ENCODE results near the gene KY.

The KY gene

DNA sequence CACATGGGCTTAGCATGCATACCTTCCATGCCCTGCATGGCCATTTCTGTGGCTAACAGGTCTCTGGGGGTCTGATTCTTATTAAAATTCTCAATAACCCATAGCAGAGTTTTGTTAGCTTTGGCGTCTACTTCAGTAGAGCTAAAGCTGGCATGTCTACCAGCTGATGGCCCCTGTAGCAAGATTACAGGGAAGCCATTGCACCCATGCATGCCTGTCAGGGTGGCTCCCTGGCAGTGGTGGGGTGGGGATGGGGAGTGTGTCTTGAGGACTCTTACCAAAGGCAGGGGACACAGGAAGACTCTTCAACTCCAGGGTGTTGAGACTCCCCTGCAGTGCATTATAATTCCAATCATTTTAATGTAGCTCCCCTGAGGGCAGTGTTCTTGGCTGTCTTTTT lies 4.7 kb downstream of the KY start:
- DNase-seq, result no peak

DNA sequence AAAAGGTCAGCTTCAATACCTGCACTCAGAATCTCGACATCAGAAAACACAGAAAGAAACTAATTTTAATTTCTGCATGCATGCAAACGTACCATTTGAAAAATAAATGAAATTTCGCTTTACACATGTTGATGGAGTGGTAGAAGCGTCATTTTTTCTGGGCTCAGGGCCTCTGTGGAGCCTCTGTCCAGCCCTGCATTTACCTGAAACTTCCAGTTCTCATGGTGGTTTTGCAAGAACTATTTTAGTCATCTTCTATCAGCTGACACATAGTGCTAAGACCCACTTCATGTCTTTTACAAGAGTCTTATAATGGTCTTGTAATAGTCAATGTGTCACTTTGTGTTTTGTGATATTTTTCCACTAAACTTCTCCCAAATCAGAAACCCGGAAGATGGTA lies 5.3 kb downstream of the KY start:
- no peak for DNase-seq

DNA sequence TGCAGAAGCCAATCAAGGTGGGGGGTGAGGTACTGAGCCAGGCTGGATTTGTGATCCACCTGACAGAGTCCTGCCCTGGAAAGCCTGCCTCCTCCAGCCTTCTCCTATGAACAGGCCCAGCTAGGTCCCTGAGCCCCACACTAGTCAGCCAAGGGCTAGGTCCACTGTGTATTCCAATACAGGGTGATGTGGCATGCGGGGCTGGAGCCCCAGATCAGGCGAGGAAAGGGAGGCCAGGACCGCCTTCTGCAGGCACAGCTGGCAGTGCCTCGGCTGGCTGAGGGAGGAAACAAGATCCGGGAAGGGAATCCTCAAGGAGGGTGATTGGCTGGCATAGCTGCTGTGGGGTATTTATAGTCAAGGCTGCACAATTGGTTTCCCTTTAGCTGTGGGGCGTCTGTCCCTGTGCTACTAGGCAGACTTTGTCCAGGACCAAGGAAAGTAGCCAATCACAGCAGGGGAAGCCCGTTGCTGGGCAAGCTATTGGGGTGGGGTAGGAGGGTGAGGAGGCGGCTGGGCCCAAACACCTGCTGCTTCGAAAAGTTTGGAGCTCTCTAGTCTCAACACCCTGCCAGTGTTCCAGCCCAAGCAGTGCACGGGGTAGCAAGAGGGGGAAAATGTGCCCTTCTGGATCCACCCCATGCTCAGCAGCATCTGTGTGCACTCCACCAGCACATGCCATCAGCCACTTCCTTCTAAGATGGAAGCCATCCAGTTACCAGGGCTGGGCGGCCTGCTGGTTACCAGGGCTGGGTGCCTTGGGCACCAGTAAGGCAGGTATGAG lies 5.9 kb downstream of the KY start:
- peak in 12 of 56 donors; percentile 6 to 36 (median 19) for DNase-seq

GRCh38 chr3:134643150-134643675 lies 7.6 kb downstream of the KY start:
- no peak for DNase-seq

DNA sequence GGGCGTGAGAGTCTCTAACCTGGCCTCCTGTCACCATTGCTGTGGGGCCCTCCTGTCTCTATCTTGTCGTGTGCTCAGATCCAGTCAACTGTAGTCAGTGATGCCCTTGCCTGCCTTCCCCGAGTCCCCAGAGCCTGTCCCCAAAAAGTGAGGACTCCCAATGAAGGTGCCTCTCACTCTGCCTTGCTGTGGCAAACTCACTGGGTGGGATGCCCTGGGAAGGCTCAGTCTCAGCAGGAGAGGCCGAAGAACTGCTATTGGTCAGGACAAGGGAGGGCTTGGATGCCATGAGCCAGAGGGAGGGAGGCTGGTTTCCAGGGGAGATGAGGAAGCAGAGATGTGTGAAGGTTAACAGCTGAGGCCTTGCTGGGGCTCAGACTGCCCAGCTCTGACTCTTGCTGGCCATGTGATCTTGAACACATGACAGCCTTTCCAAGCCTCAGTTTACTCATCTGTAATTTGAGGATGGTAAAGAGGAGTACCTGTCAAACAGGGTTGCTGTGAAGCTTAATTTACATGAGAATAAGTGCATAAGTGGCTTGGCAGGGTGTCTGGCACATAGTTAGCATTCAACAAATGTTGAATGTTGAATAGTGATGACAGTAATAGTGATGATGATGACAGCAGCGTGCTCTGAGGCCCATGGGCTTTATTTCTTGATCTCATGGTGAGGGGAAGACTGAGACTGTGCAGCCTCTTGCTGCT lies 8.2 kb downstream of the KY start:
- no peak for DNase-seq

DNA sequence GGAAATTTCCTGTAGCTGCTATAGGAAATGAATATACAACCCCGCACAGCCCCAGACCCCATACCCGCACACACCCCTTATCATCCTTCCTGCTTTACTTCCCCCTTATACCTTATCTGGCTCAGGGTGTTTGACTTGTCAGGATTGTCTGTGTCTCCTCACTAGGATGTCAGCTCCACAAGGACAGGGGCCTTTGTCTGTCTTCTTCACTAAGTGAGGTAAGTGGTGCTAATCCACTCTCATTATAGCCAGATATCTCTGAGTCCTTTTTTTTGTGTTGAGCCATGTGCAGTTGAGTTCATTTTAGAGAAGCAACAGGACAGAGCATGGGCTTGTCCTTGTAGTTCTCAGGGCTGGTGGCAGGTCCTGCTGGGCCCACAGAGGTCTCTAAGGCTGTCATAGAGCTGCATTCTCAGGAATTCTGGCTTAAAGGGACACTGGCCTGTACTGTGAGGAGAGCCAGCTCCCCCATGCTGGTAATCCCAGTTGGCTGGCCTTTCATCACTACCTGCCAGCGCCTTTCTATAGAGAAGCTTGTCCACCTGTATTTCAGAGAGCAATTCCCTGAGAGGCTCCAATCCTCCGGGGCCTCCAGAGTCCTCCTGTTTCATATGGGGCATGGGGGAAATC lies 9.0 kb downstream of the KY start:
- DNase-seq, result no peak

DNA sequence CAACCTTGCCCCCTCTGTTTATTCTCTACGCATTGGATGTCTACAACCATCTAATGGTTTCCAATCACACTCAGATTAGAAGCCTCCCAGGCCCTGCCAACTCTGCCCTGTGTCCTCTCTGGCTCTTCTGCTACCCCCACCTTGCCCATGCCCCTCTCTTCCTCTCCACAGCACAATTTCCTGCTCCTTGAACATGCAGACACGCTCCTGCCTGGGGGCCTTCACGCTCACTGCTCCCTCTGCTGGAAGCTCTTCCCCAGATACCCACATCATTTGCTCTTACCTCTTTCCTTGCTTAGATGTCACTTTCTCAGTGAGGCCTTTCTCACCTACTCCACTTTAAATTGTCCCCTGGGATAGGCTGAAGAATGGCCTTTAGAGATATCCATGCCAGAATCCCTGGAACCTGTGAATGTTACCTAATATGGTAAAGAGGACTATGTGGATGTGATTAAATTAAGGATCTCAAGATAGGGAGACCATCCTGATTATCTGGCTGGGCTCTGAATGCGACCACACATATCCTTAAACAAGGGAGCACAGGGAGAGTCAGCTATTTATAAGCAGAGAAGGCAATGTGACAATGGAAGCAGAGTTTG lies 9.9 kb downstream of the KY start:
- peak in 5 of 56 donors; percentile 7 to 48 (median 9) for DNase-seq

DNA sequence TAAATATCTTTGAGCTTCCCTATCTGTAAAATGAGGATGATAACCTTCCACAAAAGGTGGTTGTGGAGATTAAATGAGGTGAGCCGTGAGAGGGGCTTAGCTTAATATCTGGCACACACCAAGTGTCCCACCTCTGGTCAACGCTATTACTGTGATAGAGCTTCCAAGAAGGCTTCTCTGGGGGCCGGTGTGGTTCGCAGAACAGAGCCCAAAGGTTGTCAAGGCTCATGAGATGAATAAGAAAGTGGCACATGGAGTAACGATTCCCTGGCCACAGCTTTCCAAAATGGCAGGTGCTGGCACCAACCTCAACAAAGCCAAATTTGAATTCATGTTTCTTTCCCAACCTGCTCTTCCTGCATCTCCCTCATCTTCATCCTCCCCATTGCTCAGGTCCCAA lies 10.4 kb downstream of the KY start:
- no peak for DNase-seq

GRCh38 chr3:134638385-134639030 lies 12.3 kb downstream of the KY start:
- no peak for DNase-seq

DNA sequence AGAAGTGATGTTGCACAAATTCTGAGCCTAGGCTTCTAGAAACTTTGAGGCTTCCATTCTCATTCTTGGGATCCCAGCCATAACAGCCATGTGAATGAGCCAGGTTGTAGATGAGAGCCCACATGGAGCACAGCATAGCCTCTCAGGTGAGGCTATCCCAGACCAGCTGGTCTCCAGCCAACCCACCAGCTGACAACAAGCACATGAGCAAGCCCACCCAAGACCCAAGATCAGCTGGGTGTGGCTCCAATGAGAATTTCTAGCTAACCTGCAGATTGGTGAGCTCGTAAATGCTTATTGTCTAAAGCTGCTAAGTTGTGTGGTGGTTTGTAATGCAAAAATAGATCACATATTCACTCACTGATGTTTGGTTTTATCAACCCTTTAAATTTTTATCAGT lies 14.4 kb downstream of the KY start:
- DNase-seq, result no peak

- DNase-seq, result no peak
Measured at GRCh38 chr3:134630506-134630905, 20.3 kb downstream of the KY start.

DNA sequence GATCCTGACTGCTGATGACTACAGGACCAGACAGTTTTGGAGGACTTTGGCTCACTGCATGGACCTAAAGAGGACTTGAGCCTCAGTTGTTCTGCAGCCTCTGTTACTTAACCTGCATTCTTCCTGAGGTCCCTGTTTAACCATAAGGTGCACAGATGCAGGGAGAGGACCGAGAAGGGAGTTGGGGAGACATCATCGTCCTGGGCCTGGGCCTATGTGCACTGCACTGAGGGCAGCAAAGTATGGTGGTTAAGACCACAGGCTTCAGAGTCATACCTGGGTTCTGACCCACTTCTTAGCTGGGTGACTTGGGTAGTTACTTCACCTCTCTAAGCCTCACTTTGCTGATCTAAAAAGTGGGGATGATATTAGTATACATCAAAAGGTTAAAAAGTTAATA lies 21.9 kb downstream of the KY start:
- DNase-seq, result no peak

DNA sequence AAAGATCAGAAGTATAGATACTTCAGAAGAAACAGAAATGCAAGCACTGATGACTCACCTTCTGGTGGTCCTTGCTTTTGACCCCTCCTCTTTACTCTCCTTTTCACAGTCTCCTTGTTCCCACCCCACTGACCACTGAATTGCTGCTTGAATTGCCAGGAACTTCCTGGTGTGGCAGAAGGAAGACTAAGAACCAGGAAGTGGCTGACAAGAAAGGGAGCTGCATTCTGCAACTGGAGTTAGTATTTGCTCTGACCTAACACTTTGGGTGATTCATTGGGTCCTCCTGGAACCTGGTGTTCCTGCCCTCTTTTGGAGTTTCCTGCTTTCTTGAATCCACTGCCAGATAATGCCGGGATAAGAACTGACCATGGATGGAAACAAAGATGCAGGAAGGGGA lies 23.0 kb downstream of the KY start:
- DNase-seq, result no peak

GRCh38 chr3:134625885-134626741 lies 24.7 kb downstream of the KY start:
- no peak for DNase-seq

DNA sequence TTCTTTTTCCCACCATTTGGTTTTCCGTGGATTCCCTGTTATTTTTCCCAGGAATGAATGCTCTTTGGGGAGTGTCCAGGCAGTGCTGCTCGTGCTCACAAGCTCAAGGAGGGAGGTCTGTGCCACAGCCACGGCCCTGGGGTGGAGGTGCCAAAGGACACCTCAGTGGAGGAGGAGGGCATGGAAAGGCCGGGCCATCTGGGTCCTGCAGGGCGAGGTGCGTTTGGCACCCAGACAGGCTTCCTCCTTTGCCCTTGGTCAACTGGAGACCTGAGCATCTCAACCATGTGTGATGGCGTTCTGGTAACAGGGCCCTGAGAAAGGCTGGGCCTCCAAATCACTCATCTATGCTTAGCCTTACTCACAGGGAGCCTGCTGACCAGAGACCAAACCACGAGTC lies 25.4 kb downstream of the KY start:
- no peak for DNase-seq

DNA sequence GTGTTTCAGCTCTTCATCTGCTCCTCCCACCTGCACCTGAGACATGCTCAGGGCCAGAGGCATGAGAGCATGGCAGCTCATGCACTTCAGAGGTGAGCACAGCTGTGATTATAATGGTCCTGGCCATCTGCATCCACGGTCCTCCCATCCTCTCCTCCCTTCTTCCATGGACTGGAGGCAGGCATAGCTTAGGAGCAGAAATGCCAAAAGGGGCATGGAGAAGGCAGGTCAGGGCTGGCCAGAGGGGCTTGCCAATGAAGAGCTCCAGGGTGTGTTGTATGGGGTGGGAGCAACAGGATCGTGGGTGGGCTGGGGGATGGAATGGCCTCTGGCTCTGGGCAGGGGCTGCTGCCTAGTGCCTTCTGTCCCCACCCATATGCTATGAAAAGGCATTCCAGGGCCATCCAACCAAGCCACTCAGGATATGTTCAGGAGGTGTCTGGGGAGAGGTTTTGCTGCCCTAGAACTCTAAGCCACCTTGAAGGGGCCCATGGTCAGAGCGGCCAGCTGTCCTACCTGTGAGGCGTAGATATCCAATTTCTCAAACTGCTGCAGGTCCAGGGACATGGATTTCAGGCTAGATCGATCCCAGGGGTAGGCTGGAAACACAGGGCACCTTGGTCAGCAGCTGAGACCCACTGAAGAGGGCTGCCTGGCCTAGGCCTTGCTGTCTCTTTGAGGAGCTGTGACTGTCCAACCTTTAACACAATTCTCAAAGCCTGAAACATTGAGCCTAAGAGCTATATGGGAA lies 26.1 kb downstream of the KY start:
- no peak for DNase-seq

- no peak for DNase-seq
Measured at GRCh38 chr3:134623615-134624245, 27.1 kb downstream of the KY start.

GRCh38 chr3:134622806-134623365 lies 27.9 kb downstream of the KY start:
- no peak for DNase-seq

- no peak for DNase-seq
Measured at GRCh38 chr3:134621854-134622253, 29.0 kb downstream of the KY start.

Data from amygdala (tissue), 56 donors.